GM20000 (cell line): ENCODE results near the gene MALAT1.
A peak's percentile ranks its signal among the peaks of the same experiment; 100 is the strongest.

Experiments
- DNase-seq: peaks from one replicate; pipeline ENCODE4 v3.0.0; 2012; ENCODE audit warnings: low spot score
- CTCF ChIP-seq: IDR thresholded peaks from 2 replicates; pipeline ENCODE4 v1.5.1; 2012; ENCODE audit warnings: mild to moderate bottlenecking, control low read depth; ENCODE audit errors: extremely low read depth, missing control alignments

Gene MALAT1

GRCh38 chr11:65524741-65525545 lies 26.1 kb downstream of the MALAT1 start, which contains the start of gene SCYL1:
Gene SCYL1, plus strand, starts transcription at chr11:65525083. Its CDS starts 71 bp downstream, at chr11:65525154.
- peak; percentile 98 for DNase-seq
- no peak for TF ChIP-seq CTCF

- TF ChIP-seq CTCF = no peak
- peak; percentile 3 for DNase-seq
Observed at GRCh38 chr11:65525546-65526480, 27.0 kb downstream of the MALAT1 start.

- no peak for DNase-seq
- no peak for TF ChIP-seq CTCF
Observed at GRCh38 chr11:65526744-65527143, 27.9 kb downstream of the MALAT1 start.

- TF ChIP-seq CTCF = no peak
- no peak for DNase-seq
Observed at GRCh38 chr11:65528819-65529350, 30.0 kb downstream of the MALAT1 start.

GRCh38 chr11:65529475-65530156 lies 30.8 kb downstream of the MALAT1 start:
- DNase-seq = no peak
- no peak for TF ChIP-seq CTCF

- DNase-seq = no peak
- TF ChIP-seq CTCF = no peak
Observed at GRCh38 chr11:65530157-65530496, 31.3 kb downstream of the MALAT1 start.
